AG08396 (cell line): ENCODE data around the gene NEUROD2.

Experiments
- DNase-seq: peaks from one replicate; pipeline ENCODE4 v3.0.0; 2012; ENCODE audit warnings: low spot score, mixed read lengths

Gene NEUROD2

GRCh38 chr17:39634384-39634871, 26.7 kb upstream of the NEUROD2 start:
- peak; percentile 74 for DNase-seq

- no peak for DNase-seq
These were observed 26.0 kb upstream of the NEUROD2 start for GRCh38 chr17:39633570-39634183.

- no peak for DNase-seq
These were observed 24.6 kb upstream of the NEUROD2 start for GRCh38 chr17:39632153-39632941.

GRCh38 chr17:39631403-39631802, 23.7 kb upstream of the NEUROD2 start:
- no peak for DNase-seq

GRCh38 chr17:39629898-39630297, 22.2 kb upstream of the NEUROD2 start:
- no peak for DNase-seq

GRCh38 chr17:39629494-39629880, 21.8 kb upstream of the NEUROD2 start:
- DNase-seq, result no peak

GRCh38 chr17:39628655-39629493, 21.2 kb upstream of the NEUROD2 start:
- DNase-seq, result no peak

- no peak for DNase-seq
These were observed 20.2 kb upstream of the NEUROD2 start for GRCh38 chr17:39627712-39628516.

- DNase-seq, result no peak
These were observed 19.5 kb upstream of the NEUROD2 start for GRCh38 chr17:39627047-39627711.

- DNase-seq, result no peak
These were observed 18.7 kb upstream of the NEUROD2 start, which contains the start of gene PPP1R1B for GRCh38 chr17:39626171-39627046. PPP1R1B (plus strand) TSS chr17:39626952; CDS start chr17:39627393, 441 bp downstream.

- DNase-seq, result no peak
These were observed 17.6 kb upstream of the NEUROD2 start for GRCh38 chr17:39625198-39625785.

- no peak for DNase-seq
These were observed 16.6 kb upstream of the NEUROD2 start for GRCh38 chr17:39624313-39624712.

GRCh38 chr17:39623356-39623950, 15.7 kb upstream of the NEUROD2 start:
- DNase-seq, result peak; percentile 86

GRCh38 chr17:39622380-39623006, 14.8 kb upstream of the NEUROD2 start:
- DNase-seq, result no peak

GRCh38 chr17:39621523-39622379, 14.0 kb upstream of the NEUROD2 start:
- peak; percentile 91 for DNase-seq

GRCh38 chr17:39619786-39620101, 12.0 kb upstream of the NEUROD2 start:
- DNase-seq, result no peak

- DNase-seq, result no peak
These were observed 11.5 kb upstream of the NEUROD2 start for GRCh38 chr17:39618956-39619785.
